ENCODE results near the gene TXNRD2.

GRCh38 chr22:19840059-19840458 lies 101.6 kb downstream of the TXNRD2 start:
- no peak for TF ChIP-seq CTCF (IDR thresholded peaks at IDR 0.05; ENCODE audit: borderline replicate concordance, extremely low read depth, low read length, poor library complexity, severe bottlenecking)
- no peak for TF ChIP-seq EZH2 (IDR thresholded peaks at IDR 0.05; ENCODE audit: borderline replicate concordance, low read depth, low read length, severe bottlenecking)
